ENCODE data around the gene ADK. TPM values are rescaled to one million over a fixed set of nuclear protein-coding genes. Genes with fewer than 3 reads are reported as not detected.

The ADK gene
- total RNA-seq, 1 donor from 2014 or later, result 28.5 TPM

DNA sequence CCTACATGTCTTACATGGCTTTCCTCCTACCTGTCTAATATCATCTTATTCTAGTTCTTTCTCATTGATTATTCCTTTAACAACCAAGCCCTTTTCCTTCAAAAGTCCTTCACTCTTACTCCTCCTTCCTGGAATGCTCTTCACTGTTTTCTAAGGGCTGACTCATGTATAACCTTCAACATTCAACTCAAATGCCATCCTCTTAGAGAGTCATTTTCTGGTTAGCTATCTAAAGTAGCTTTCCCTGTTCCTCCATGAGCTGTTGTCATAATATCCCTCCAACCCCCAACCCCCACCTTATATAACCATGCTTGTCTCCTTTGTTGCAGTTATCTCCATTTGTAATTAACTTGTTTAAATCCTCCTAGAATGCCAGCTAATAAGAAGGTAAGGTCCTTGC lies 286.8 kb downstream of the ADK start:
- Mint-ChIP-seq H3K27me3 (no peaks in the 10 kb centered on the region), H3K36me3 (no peaks in the 10 kb centered on the region), H3K27ac (no peak overlapping the region), H3K4me3 (no peak overlapping the region), H3K4me1 (ENCODE audit: unreplicated experiment) (peaks cover 27% of the 10 kb centered on the region), H3K9me3 (peaks cover 5% of the 10 kb centered on the region)
- DNase-seq (ENCODE audit: extremely low spot score, unreplicated experiment), result no peak
- TF ChIP-seq, protein P1, sequence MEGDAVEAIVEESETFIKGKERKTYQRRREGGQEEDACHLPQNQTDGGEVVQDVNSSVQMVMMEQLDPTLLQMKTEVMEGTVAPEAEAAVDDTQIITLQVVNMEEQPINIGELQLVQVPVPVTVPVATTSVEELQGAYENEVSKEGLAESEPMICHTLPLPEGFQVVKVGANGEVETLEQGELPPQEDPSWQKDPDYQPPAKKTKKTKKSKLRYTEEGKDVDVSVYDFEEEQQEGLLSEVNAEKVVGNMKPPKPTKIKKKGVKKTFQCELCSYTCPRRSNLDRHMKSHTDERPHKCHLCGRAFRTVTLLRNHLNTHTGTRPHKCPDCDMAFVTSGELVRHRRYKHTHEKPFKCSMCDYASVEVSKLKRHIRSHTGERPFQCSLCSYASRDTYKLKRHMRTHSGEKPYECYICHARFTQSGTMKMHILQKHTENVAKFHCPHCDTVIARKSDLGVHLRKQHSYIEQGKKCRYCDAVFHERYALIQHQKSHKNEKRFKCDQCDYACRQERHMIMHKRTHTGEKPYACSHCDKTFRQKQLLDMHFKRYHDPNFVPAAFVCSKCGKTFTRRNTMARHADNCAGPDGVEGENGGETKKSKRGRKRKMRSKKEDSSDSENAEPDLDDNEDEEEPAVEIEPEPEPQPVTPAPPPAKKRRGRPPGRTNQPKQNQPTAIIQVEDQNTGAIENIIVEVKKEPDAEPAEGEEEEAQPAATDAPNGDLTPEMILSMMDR (conservative IDR thresholded peaks at IDR 0.05), result no peak

DNA sequence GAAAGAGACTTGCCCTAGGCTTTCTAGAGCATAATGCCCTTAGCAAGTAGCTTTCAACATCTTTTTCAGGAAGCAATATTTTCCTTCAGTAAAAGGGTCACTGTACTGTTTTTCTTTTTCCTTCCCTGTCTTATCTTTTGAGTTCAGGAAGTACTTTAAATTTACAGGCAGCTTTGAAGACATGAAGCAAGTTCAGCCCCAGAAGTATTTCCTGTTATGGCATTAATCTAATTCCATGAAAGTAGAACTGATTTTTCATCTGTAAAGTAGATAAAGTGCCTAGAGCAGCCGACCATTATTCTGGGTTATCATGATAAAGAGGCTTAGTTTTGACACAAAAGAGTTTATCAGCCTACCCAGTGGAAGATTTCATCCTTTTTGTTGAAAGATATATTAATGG lies 288.2 kb downstream of the ADK start:
- H3K27me3 Mint-ChIP-seq, result no peaks in the 10 kb centered on the region
- H3K4me3 Mint-ChIP-seq, result no peak overlapping the region
- no peak for DNase-seq (ENCODE audit: extremely low spot score, unreplicated experiment)
- H3K9me3 Mint-ChIP-seq, result peaks cover 5% of the 10 kb centered on the region
- TF ChIP-seq, protein P1 (conservative IDR thresholded peaks at IDR 0.05), result no peak
- no peaks in the 10 kb centered on the region for H3K36me3 Mint-ChIP-seq
- H3K4me1 Mint-ChIP-seq (ENCODE audit: unreplicated experiment), result peaks cover 15% of the 10 kb centered on the region
- H3K27ac Mint-ChIP-seq, result no peak overlapping the region

DNA sequence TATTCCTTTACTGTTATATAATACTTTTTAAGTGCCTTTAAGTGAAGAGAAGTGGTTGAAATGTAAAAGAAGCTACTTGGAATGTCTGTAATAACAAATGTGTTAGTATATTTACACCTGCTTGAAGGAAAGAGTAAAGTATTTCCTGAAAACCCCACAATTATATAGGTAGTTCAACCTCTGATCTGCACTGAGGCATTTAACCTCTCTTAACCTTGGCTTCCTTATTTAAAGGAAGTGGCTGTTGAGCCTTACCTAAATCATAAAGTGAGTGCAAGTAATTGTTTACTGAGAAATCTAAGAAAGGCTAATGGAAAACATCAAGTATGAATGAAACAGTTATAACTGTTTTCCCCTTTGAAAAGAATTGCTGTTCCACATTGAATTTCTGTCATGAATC lies 294.5 kb downstream of the ADK start:
- no peaks in the 10 kb centered on the region for H3K27me3 Mint-ChIP-seq

DNA sequence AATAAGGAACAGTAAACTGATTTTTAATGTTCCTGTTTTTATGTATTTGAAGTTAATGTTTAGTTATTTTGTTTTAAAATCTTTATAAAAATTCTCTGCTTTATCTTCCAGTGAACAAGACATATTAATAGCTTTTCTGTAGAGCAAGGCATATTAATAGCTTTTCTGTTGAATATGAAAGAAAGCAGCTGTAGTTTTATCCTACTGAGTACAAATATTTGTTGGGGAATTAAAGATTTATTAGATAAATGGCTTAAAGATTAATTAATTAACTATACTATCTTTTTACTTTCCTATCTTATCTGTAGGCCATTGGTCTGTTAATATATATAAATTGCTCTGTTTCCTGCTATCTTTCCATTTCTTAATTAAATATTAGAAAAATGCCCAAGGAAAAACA lies 299.6 kb downstream of the ADK start:
- no peak overlapping the region for H3K4me3 Mint-ChIP-seq
- no peak overlapping the region for H3K27ac Mint-ChIP-seq
- TF ChIP-seq, protein P1 (conservative IDR thresholded peaks at IDR 0.05), result no peak
- DNase-seq (ENCODE audit: extremely low spot score, unreplicated experiment), result no peak
- H3K9me3 Mint-ChIP-seq, result no peaks in the 10 kb centered on the region
- H3K27me3 Mint-ChIP-seq, result no peaks in the 10 kb centered on the region
- H3K36me3 Mint-ChIP-seq, result no peaks in the 10 kb centered on the region
- H3K4me1 Mint-ChIP-seq (ENCODE audit: unreplicated experiment), result peaks cover 8% of the 10 kb centered on the region

More for the DNA sequence above, 294.5 kb downstream of the ADK start:
- TF ChIP-seq, protein P1 (conservative IDR thresholded peaks at IDR 0.05), result no peak
- no peaks in the 10 kb centered on the region for H3K9me3 Mint-ChIP-seq
- H3K27ac Mint-ChIP-seq, result no peak overlapping the region
- H3K4me3 Mint-ChIP-seq, result no peak overlapping the region
- H3K4me1 Mint-ChIP-seq (ENCODE audit: unreplicated experiment), result no peaks in the 10 kb centered on the region
- no peak for DNase-seq (ENCODE audit: extremely low spot score, unreplicated experiment)
- H3K36me3 Mint-ChIP-seq, result no peaks in the 10 kb centered on the region

DNA sequence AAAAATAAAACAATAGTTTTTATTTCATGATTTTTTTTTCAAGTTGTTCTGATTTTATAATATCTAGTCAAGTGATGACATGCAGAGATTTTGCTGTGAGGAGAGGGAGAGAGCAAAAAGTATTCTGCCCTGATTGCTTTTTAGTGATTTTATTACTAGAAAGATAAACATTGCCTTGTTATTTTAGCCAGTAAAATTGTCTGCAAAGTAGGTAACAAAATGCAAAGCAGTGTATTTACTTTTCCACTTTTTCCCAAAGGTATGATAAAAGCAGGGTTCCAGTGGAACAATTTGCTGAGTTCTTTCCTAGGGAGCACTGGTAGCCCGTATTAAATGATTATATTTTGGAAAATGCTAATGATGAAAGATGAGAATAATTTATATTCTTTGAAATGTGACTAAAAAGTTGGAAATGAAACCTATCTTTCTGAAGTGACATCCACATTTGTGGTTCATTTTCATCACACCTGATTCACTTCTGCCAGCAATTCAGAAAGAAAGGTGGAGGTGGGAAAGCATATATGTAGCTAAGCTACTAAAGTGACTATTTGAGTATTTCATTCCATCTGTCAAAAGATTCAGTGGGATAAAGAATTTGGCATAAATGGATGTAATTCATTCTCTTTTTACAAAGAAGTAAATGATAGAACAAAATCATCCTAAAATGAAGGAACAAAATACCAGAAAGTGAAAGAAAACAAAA lies 300.3 kb downstream of the ADK start:
- no peak overlapping the region for H3K4me3 Mint-ChIP-seq
- peaks cover 8% of the 10 kb centered on the region for H3K4me1 Mint-ChIP-seq (ENCODE audit: unreplicated experiment)
- no peaks in the 10 kb centered on the region for H3K27me3 Mint-ChIP-seq
- no peak overlapping the region for H3K27ac Mint-ChIP-seq
- peaks cover 5% of the 10 kb centered on the region for H3K36me3 Mint-ChIP-seq
- DNase-seq (ENCODE audit: extremely low spot score, unreplicated experiment), result no peak
- TF ChIP-seq, protein P1 (conservative IDR thresholded peaks at IDR 0.05), result no peak
- no peaks in the 10 kb centered on the region for H3K9me3 Mint-ChIP-seq
